ENCODE data around the gene SAP30L.

- no peak for TF ChIP-seq POLR2A (IDR thresholded peaks at IDR 0.05)
- no peak for TF ChIP-seq CTCF (IDR thresholded peaks at IDR 0.05)
Measured at GRCh38 chr5:154455585-154455984, 9.8 kb downstream of the SAP30L start.

Measured in sigmoid colon (tissue), 3 donors.